SKM-1 (cell line): ENCODE results near the gene GP1BA.

ENCODE experiments used
- DNase-seq: peaks from one replicate; lab custom pipeline; 2025; ENCODE audit not compliant: unreplicated experiment; lab: John Stamatoyannopoulos, UW

GP1BA gene

GRCh38 chr17:4937553-4937952, 5.5 kb downstream of the GP1BA start:
- no peak for DNase-seq

DNA sequence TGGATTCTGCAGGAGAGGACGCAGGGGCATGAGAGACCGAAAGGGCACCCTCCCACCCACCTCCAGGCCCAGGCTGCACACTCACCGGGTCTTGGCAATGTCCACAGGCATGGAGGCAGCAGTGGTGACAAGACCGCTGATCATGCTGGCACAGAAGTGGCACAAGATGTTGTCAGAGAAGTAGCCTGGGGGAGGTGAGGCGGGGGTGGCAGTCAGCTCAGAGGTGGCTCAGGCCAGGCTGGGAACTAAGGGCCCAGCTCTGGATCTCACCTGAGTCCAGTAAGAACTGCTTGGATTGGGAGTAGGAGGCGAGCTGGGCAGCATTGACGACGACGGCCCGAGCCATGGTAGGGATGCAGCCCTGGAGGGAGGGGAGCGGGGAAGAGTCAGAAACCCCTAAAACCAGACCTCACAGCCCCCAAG, 6.0 kb downstream of the GP1BA start:
- no peak for DNase-seq

GRCh38 chr17:4938688-4939545, 6.8 kb downstream of the GP1BA start:
- DNase-seq, result no peak

GRCh38 chr17:4939546-4939795, 7.4 kb downstream of the GP1BA start:
- DNase-seq, result no peak

DNA sequence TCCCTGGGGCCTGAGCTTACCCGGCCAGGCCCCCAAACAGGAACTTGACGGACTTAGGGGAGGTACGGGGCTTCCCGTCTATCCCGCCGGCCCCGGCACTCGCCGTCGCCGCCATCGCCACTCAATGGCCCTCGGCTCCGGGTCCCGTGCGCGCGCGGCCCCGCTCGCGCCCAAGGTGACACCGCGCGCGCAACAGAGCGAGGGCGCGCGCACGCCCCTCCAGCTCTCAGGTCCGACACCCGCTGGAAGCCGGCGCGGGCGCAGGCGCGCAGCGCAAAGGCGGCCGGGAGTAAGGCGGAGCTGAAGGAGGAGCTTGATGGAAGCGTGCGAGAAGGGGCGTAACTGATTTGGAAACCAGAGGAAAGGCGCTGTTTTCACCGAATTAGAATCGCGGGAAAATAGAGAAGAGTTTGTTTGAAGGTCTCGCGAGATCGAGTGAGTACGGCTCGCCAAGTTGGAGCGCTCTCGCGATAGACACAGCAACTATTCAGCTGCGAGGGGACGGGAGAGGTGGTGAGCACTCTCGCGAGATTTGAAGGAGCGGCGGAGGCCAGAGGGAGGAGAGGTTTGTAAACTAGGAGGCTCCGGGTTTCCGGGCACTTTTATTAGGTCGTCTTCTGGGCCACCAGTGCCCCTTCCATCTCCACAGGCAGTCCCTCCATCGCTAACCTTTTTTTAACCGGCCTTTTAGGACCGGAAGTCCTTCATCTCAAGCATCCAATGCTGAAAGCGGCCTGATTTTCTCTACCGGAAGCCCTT, 7.9 kb downstream of the GP1BA start, which contains the start of the genes RNF167 and SLC25A11:
Gene RNF167 (plus strand): TSS at position 473 of the 759 bp plus-strand sequence. CDS start 642 bp downstream, outside the sequence.
Gene SLC25A11 (minus strand): TSS at position 251 of the 759 bp plus-strand sequence. CDS start 136 bp downstream, at position 115.
- DNase-seq, result peak; percentile 90

DNA sequence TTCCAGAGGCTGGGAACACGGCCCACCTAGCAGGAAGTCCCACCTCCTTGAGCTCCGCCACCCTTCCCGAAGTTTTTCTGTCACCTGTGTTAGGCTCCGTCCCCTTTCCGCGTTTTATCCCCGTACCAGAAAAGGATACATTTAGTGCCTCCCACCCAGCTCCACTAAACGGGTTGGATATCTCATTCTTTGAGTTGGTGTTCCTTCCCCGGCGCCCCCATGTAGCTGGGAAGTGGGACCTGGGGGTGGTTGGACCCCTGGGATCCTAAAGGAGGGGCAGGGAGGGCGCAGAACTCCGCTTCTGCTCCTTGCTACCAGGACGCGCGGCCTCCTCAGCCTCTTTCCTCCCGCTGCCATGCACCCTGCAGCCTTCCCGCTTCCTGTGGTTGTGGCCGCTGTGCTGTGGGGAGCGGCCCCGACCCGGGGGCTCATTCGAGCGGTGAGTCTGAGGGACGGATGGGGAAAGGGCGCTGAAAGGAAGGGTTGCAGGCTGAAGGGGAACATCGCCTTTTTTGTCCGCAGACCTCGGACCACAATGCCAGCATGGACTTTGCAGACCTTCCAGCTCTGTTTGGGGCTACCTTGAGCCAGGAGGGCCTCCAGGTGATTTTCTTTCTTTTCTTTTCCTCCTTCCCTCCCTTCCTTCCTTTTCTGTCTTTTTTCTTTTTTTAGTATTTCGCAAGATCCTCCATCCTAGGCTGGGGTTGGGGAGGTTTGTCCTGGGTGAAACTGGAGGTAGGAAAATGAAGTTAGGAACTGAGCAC, 8.7 kb downstream of the GP1BA start:
- no peak for DNase-seq

DNA sequence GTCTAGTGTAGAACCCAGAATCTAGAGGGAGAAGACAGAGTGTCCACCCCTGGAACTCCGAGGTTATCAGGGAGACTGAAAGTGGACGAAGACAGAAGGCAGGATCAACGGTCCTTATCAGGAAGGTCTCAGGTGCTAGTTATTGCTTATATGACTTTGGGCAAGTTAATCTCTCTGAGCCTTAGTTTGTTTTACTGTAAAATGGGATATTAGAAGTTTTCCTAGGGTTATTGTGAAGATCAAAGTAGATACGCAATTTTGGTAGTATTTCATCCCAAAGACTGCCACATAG, 9.2 kb downstream of the GP1BA start:
- no peak for DNase-seq

- no peak for DNase-seq
These were observed 10.9 kb downstream of the GP1BA start for GRCh38 chr17:4942760-4943508.

DNA sequence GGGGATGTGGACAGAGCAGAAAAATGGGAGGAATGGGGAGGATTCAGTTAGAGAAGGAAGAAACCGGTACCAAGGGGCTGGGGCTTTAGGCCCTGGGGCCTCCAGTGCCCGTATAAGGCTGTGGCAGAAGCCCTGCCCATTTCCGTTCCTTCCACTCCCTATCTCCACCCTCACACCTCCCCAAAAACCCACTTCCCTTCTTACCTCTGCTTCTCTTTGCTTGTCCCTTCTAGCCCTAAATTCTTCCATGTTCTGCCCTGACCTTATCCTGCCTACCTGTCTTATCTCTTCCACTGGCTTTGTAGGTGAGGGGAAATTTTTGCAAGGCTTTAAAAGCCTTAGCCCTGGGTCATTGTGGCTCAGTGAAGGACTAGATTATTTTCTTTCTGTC, 12.1 kb downstream of the GP1BA start:
- DNase-seq, result no peak

DNA sequence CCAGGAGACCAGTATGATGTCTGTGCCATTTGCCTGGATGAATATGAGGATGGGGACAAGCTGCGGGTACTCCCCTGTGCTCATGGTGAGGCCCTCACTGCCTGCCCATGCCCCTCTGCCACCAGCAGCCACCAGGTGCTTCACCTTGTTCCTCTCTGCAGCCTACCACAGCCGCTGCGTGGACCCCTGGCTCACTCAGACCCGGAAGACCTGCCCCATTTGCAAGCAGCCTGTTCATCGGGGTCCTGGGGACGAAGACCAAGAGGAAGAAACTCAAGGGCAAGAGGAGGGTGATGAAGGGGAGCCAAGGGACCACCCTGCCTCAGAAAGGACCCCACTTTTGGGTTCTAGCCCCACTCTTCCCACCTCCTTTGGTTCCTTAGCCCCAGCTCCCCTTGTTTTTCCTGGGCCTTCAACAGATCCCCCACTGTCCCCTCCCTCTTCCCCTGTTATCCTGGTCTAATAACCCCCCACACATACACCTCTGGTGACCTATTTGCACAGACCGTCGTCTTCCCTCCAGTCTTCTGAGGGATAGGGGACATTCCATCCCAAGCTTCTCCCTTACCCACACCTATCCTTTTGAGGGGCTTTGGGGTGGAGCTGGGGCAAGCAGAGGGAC, 12.6 kb downstream of the GP1BA start:
- DNase-seq, result no peak

DNA sequence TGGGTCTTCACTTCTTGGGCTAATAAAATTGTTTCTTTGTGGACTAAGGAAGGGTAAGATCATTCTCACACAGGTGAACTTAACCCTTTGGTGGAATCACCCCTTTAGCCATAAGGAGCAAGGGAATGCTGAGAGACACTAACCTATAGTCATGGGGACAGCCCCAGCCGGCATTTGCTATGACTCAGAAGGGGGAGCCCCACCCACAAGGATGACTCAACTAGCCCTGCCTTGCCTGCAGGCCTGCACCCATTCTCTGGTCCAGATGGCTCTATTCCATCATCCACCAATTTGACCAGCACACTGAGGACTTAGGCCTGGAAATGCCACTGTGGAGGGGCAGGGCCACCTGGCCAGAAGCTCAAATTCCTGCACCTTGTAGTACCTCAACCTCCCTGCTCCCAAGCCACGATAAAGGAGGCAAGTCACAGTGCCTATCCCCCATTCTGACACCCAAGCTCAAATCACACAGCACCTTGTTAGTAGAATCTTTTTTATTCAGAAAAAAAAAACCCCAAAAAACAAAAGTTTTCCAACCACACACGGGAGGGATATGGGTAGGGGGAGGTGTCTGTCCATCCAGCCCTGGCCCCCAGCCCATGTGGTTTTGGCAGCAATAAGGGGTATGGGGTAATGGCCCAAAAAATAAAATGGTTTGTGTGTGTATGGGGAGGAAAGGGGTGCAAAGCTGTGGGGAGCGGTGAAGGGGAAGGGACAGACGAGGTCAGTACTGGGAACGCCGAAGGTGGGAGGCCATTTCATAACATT, 13.3 kb downstream of the GP1BA start:
- no peak for DNase-seq

GRCh38 chr17:4945944-4946280, 13.8 kb downstream of the GP1BA start:
- no peak for DNase-seq

DNA sequence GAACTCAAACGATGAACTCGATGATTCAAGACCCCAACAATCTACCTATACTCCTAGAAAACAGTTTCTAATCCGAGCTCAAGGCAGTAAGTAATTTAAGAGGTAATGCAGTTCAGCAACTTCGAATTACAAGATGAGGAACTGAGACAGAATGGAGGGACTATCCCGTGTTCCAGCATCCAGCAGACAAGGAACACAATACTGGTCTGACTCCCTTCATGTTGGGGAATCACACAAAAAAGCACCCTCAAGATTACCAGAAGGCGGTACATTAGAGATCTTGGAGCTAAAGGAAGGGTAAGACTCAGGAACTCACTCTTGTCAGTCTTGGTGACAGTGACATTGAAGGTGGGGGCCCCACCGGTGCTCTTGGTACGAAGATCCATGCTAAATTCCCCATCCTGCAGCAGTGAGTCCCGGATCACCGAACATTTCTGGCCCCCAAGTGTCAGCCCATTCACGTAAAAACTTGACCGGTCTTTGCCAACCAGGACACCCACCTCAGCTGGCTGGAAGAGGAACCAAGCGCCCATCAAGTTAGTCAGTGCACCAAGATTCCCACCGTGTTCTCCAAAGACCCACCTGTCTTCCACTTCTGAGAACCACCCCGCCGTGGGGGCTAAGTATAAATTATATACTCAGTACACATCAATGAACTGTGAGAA, 14.4 kb downstream of the GP1BA start:
- DNase-seq, result no peak

- no peak for DNase-seq
These were observed 14.9 kb downstream of the GP1BA start for GRCh38 chr17:4947010-4947410.

- no peak for DNase-seq
These were observed 15.5 kb downstream of the GP1BA start for GRCh38 chr17:4947411-4948165.

GRCh38 chr17:4948166-4948930, 16.3 kb downstream of the GP1BA start, which contains the start of gene PFN1:
TSS of gene PFN1 (minus strand) at chr17:4948530. CDS start at chr17:4948394, 136 bp downstream.
- DNase-seq, result peak; percentile 70

DNA sequence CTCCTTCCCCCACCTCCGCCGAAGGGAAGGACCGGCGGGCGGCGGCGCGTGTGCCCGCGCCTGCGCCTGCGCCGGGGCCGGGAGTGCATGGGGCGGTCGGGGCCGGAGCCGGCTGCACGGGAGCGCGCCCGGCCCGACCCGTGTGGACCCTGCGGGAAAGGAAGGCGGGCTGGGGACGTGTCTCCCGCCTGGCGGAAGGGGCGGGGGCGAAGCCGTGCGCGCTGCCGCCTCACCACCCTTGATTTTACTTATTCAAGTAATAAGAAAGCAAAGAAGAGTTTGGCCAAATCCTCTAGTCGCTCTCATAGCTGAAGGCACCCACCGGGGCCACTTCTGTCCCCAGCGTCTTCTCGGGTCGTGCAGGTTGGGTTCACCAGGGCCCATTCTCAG, 16.8 kb downstream of the GP1BA start:
- DNase-seq, result no peak
